ENCODE results near the gene CFDP1.

GRCh38 chr16:75340741-75341491 lies 92.4 kb downstream of the CFDP1 start:
- TF ChIP-seq POLR2A (IDR thresholded peaks at IDR 0.05) (no peak), CTCF (IDR thresholded peaks at IDR 0.05) (no peak)

Data from heart left ventricle (tissue), 13 donors.